Choroid plexus epithelial cell (primary cell): ENCODE measurements around the gene STOM.

Experiments
- DNase-seq: peaks from one replicate; pipeline ENCODE4 v3.0.0-alpha.2; 2010; ENCODE audit warnings: low read depth
- H3K4me3 ChIP-seq: 2 replicates; pipeline ENCODE4 v1.5.1; 2011; ENCODE audit warnings: low read depth, mild to moderate bottlenecking, control low read depth, low read length, moderate library complexity
- TF ChIP-seq, protein P1 (sequence below): conservative IDR thresholded peaks from 2 replicates; pipeline ENCODE4 v1.5.1; 2011; ENCODE audit warnings: low read depth, mild to moderate bottlenecking, control low read depth, inconsistent platforms, low read length, moderate library complexity

Gene STOM

DNA sequence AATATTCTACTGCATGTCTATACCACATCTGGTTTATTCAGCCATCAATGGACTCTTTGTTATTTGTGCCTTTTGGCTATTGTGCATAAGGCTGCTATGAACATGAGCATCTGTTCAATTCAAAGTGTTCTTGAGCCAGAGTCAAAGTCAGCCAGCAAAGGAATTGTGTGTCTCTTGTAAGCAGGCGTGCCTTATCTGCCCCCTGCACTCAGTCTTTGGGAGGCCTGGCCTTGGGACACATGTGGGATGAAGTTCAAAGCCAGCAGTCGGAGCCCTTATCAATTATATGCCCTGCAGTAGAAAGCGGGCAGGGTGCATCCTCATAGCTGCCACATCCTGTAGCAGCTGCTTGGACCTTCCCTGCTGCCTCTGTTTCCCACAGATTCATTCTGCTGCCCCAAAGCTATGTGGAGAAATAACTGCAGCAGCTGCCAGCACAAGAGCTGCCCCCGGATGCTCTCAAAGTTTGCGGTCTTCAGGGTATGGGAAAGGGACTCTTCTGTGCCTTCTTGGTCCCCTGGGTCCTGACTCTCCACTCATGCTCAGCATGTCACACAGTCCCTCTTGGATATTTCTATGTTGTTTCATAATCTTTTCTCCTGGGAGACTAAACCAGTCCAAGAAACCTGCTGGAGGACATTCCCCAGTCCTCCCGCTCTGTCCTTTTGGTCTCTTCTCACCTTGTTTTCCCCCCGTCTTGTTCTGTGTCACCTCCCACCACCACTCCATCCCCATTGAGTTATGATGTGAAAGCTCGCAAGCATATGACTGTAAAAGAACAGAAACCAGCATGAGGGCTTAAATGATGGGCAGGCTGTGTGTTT is 35.9 kb downstream of the STOM start:
- DNase-seq = no peak
- H3K4me3 ChIP-seq = no peak overlapping the region
- TF ChIP-seq, protein P1, sequence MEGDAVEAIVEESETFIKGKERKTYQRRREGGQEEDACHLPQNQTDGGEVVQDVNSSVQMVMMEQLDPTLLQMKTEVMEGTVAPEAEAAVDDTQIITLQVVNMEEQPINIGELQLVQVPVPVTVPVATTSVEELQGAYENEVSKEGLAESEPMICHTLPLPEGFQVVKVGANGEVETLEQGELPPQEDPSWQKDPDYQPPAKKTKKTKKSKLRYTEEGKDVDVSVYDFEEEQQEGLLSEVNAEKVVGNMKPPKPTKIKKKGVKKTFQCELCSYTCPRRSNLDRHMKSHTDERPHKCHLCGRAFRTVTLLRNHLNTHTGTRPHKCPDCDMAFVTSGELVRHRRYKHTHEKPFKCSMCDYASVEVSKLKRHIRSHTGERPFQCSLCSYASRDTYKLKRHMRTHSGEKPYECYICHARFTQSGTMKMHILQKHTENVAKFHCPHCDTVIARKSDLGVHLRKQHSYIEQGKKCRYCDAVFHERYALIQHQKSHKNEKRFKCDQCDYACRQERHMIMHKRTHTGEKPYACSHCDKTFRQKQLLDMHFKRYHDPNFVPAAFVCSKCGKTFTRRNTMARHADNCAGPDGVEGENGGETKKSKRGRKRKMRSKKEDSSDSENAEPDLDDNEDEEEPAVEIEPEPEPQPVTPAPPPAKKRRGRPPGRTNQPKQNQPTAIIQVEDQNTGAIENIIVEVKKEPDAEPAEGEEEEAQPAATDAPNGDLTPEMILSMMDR = no peak

DNA sequence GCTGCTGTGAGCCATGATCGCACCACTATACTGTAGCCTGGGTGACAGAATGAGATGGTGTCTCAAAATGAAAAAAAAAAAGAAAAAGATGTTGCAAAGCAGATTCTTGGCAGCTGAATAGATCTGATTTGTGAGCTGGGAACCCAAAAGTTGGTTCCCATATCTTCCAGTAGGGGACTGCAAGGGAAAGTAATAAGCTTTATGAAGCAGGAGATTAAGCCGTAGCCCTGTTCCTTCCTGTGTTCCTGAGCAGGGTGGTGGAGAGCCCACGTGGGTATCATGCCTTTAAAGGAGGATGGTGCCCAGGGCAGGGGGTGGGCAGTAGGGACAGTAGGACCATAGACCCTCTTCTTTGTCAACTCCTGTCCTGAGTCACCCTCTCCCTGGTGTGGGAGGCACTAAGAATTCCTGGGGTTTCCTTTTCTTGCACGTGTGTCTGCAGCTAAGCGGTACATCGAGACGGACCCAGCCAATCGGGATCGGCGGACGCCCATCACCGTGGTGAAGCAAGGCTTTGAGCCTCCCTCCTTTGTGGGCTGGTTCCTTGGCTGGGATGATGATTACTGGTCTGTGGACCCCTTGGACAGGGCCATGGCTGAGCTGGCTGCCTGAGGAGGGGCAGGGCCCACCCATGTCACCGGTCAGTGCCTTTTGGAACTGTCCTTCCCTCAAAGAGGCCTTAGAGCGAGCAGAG is 37.9 kb downstream of the STOM start:
- DNase-seq = peak; percentile 75
- TF ChIP-seq, protein P1 = peak; percentile 58
- H3K4me3 ChIP-seq = no peak overlapping the region

DNA sequence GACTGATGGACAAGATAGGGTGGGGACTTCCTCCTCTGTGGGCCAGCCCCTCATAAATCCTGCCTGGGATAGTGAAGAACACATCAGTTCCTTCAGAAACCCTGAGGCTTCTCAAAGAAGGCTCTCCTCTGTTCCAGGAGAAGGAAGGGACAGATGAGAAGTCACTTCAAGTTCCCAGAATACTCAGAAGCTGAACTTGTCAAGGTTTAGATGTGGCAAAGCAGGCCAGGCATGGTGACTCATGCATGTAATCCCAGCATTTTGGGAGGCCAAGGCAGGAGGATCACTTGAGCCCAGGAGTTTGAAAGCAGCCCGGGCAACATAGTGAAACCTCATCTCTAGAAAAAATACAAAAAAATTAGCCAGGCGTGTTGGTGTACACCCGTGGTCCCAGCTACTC is 38.5 kb downstream of the STOM start:
- TF ChIP-seq, protein P1 = no peak
- no peak for DNase-seq
- H3K4me3 ChIP-seq = no peak overlapping the region

DNA sequence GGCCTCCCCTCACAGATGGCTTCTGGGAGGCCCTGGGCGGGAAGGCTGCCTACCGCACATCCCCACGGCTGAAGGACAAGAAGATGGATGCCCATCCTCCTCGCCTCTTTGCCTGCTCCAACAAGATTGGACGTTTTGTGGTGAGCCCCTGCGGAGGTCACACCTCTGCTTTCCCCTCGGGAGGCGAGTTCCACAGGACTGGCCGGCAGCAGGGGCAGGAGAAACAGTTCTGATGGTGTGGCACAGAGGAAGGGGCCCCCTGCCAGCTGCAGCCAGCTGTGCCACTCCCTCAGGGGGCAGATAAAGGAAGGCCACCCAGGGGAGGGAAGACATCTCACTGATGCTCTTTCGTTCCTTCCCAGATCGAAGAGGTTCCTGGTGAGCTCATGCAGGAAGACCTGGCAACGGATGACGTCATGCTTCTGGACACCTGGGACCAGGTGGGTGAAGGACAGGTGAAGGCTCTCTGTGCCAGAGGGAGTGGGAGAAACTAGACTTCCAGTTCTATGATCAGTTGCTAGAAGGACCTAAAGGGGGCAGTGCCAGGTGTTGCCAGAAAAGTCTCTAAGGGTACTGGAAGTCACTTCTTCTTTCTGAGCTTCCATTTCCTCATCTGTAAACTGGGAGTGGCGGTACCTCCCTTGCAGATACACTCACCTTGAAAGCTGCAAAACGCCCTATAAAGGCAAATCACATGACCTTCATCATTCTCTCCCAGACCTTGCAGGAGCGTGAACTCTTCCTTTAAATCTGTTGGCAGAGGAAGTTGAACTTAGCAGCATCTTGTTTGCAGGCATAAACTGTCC is 41.0 kb downstream of the STOM start:
- TF ChIP-seq, protein P1 = no peak
- DNase-seq = no peak
- H3K4me3 ChIP-seq = no peak overlapping the region

DNA sequence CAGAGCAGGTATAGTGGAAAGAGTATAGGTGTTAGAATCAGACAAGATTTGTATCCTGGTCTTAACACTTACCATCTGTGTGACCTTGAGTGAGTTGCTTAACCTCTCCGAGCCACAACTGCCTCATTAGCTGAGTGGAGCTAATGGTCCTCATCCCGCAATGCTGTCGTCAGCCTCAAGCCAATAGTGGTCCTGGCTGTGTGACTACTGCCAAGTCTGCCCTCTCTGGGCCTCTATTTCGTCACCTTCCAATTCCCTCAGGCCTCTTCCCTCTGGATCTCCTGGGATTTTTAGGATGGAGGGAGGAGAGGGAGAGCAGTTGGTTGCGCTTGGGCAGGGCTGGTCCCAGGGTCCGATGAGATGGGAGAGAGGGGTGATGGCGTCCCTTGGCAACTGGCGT is 41.6 kb downstream of the STOM start:
- TF ChIP-seq, protein P1 = no peak
- DNase-seq = no peak
- H3K4me3 ChIP-seq = no peak overlapping the region

DNA sequence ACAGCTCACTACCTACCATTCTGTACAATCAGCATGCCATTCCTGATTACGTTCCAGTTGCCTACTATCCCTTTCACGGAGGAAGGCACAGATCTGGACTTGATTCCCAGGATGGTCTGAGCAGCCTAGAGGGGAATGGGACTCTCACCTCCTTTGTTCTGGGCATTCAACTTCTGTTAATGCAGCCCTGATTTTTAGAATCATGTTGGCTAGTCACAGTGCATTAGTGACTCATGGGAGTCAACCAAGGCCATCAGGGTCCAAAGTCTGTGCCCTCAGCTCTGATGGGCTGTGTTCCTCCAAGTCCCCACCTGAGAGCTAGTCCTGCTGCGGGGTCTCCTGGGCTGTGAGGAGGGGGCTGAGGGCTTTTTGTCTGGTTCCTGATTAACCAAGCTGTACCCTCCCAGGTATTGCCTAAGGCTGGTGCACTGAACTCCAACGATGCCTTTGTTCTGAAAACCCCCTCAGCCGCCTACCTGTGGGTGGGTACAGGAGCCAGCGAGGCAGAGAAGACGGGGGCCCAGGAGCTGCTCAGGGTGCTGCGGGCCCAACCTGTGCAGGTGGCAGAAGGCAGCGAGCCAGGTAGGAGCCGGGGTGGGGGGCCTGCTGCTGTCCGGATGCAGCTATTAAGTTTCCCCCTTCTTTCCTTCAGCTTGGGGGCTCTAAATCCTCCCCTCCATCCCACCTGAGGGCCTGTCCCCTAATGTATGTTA is 43.0 kb downstream of the STOM start:
- no peak overlapping the region for H3K4me3 ChIP-seq
- TF ChIP-seq, protein P1 = no peak
- no peak for DNase-seq
